Spinal cord (tissue), 10 donors: ENCODE results near the gene AMIGO2. TPM values are rescaled to one million over a fixed set of nuclear protein-coding genes. Genes with fewer than 3 reads are reported as not detected.

ENCODE experiments used
- DNase-seq, 6 donors: peaks; one replicate each; pipeline versions ENCODE4 v3.0.0 to v3.0.0-alpha.2; 2013 to 2015; ENCODE audit warnings: low spot score in 6 of 6, low read depth in 4 of 6
- H3K27ac ChIP-seq: one replicate; pipeline ENCODE4 v1.5.1; 2013; ENCODE audit warnings: low read depth, low read length, control low read depth
- H3K27me3 ChIP-seq: one replicate; pipeline ENCODE4 v1.6.1; 2013; ENCODE audit warnings: low read length; ENCODE audit not compliant: control insufficient read depth, insufficient read depth
- H3K36me3 ChIP-seq: one replicate; pipeline ENCODE4 v1.6.1; 2013; ENCODE audit warnings: low read length; ENCODE audit not compliant: control insufficient read depth, insufficient read depth
- H3K4me1 ChIP-seq: one replicate; pipeline ENCODE4 v1.6.1; 2013; ENCODE audit warnings: low read length; ENCODE audit not compliant: control insufficient read depth, insufficient read depth
- H3K4me3 ChIP-seq: one replicate; pipeline ENCODE4 v1.5.1; 2013; ENCODE audit warnings: low read depth, low read length, control low read depth
- H3K9me3 ChIP-seq: one replicate; pipeline ENCODE4 v1.6.1; 2013; ENCODE audit warnings: low read length; ENCODE audit not compliant: control insufficient read depth, insufficient read depth
- WGBS: methylation state at CpG from one replicate; pipeline ENCODE4 v1.1.5; 2013; ENCODE audit warnings: missing lambda C conversion rate; ENCODE audit not compliant: insufficient coverage; 5-methylcytosine and 5-hydroxymethylcytosine counted together
- polyA plus RNA-seq, 2 donors: library from polyadenylated mRNA; unstranded; fragments of 120-200 nt; gene quantifications; one replicate each; pipeline ENCODE4 v1.2.1, GENCODE V29; 2013; ENCODE audit not compliant: insufficient read length in 2 of 2
- total RNA-seq, 2 donors: library from RNA; depleted of rRNA in 1 of 2; stranded (reverse); fragments of 120-200 nt in 1 of 2; fragments of >200 nt in 1 of 2; gene quantifications; one replicate each; pipeline versions ENCODE4 v1.2.3 to v1.2.4, GENCODE V29; 2013 to 2014
- donor health status: healthy.

AMIGO2 gene
- total and polyA plus RNA-seq, 4 donors = 5.6 to 12.6 (median 9.7) TPM

GRCh38 chr12:47111854-47112253 lies 32.1 kb upstream of the AMIGO2 start:
- DNase-seq = no peak
- Histone ChIP-seq H3K27me3 (no peaks in the 10 kb centered on the region), H3K27ac (no peak overlapping the region), H3K4me3 (no peak overlapping the region), H3K36me3 (no peaks in the 10 kb centered on the region), H3K9me3 (no peaks in the 10 kb centered on the region), H3K4me1 (peaks cover 2% of the 10 kb centered on the region)
- WGBS = no CpG with 5 or more reads among the region's 6 CpGs

- no CpG with 5 or more reads among the region's 2 CpGs for WGBS
Measured at GRCh38 chr12:47111392-47111778, 31.6 kb upstream of the AMIGO2 start.

GRCh38 chr12:47110718-47111391 lies 31.1 kb upstream of the AMIGO2 start:
- no peak overlapping the region for H3K27ac ChIP-seq
- no peaks in the 10 kb centered on the region for H3K9me3 ChIP-seq
- H3K4me3 ChIP-seq = no peak overlapping the region
- WGBS = 60% methylated on average over 1 of the region's 2 CpGs
- DNase-seq = no peak
- H3K36me3 ChIP-seq = no peaks in the 10 kb centered on the region
- H3K4me1 ChIP-seq = peaks cover 2% of the 10 kb centered on the region
- H3K27me3 ChIP-seq = no peaks in the 10 kb centered on the region

More at GRCh38 chr12:47111392-47111778, 31.6 kb upstream of the AMIGO2 start:
- no peak overlapping the region for H3K27ac ChIP-seq
- no peak overlapping the region for H3K4me3 ChIP-seq
- no peak for DNase-seq
- peaks cover 2% of the 10 kb centered on the region for H3K4me1 ChIP-seq
- H3K27me3 ChIP-seq = no peaks in the 10 kb centered on the region
- H3K36me3 ChIP-seq = no peaks in the 10 kb centered on the region
- no peaks in the 10 kb centered on the region for H3K9me3 ChIP-seq

GRCh38 chr12:47110011-47110541 lies 30.3 kb upstream of the AMIGO2 start:
- no peaks in the 10 kb centered on the region for H3K36me3 ChIP-seq
- H3K9me3 ChIP-seq = no peaks in the 10 kb centered on the region
- H3K27ac ChIP-seq = no peak overlapping the region
- peak in 1 of 6 donors; percentile 27 for DNase-seq
- no CpG with 5 or more reads among the region's 2 CpGs for WGBS
- H3K4me1 ChIP-seq = peaks cover 2% of the 10 kb centered on the region
- H3K27me3 ChIP-seq = no peaks in the 10 kb centered on the region
- no peak overlapping the region for H3K4me3 ChIP-seq

GRCh38 chr12:47107926-47108325 lies 28.2 kb upstream of the AMIGO2 start:
- Histone ChIP-seq H3K9me3 (no peaks in the 10 kb centered on the region), H3K4me1 (peaks cover 2% of the 10 kb centered on the region), H3K4me3 (no peak overlapping the region), H3K36me3 (no peaks in the 10 kb centered on the region), H3K27ac (no peak overlapping the region), H3K27me3 (no peaks in the 10 kb centered on the region)
- DNase-seq = no peak

- Histone ChIP-seq H3K4me3 (no peak overlapping the region), H3K9me3 (no peaks in the 10 kb centered on the region), H3K27ac (no peak overlapping the region), H3K4me1 (peaks cover 2% of the 10 kb centered on the region), H3K36me3 (no peaks in the 10 kb centered on the region), H3K27me3 (no peaks in the 10 kb centered on the region)
- 94% methylated on average over 3 of the region's 3 CpGs for WGBS
- DNase-seq = no peak
Measured at GRCh38 chr12:47107446-47107845, 27.7 kb upstream of the AMIGO2 start.

GRCh38 chr12:47105914-47106674 lies 26.3 kb upstream of the AMIGO2 start:
- Histone ChIP-seq H3K36me3 (no peaks in the 10 kb centered on the region), H3K4me3 (no peak overlapping the region), H3K27ac (no peak overlapping the region), H3K4me1 (no peaks in the 10 kb centered on the region), H3K9me3 (no peaks in the 10 kb centered on the region), H3K27me3 (no peaks in the 10 kb centered on the region)
- 94% methylated on average over 5 of the region's 10 CpGs for WGBS
- DNase-seq = no peak

- Histone ChIP-seq H3K36me3 (no peaks in the 10 kb centered on the region), H3K9me3 (no peaks in the 10 kb centered on the region), H3K4me1 (no peaks in the 10 kb centered on the region), H3K27me3 (no peaks in the 10 kb centered on the region), H3K4me3 (no peak overlapping the region), H3K27ac (no peak overlapping the region)
- DNase-seq = no peak
- WGBS = 90% methylated on average over 3 of the region's 11 CpGs
Measured at GRCh38 chr12:47102845-47103651, 23.3 kb upstream of the AMIGO2 start.

- 80% methylated on average over 1 of the region's 4 CpGs for WGBS
- Histone ChIP-seq H3K36me3 (no peaks in the 10 kb centered on the region), H3K4me1 (no peaks in the 10 kb centered on the region), H3K27ac (no peak overlapping the region), H3K27me3 (no peaks in the 10 kb centered on the region), H3K9me3 (no peaks in the 10 kb centered on the region), H3K4me3 (no peak overlapping the region)
- DNase-seq = no peak
Measured at GRCh38 chr12:47102406-47102805, 22.6 kb upstream of the AMIGO2 start.
